Body of pancreas (tissue), 4 donors: ENCODE results near the gene HUS1B. TPM values are rescaled to one million over a fixed set of nuclear protein-coding genes. Genes with fewer than 3 reads are reported as not detected.

Experiments
- ATAC-seq: fragments of 150-250 bp; one replicate; pipeline ENCODE4 v1.9.1; 2016
- DNase-seq, 4 donors: peaks; one replicate each; pipeline ENCODE4 v3.0.0-alpha.2; 2019
- H3K27ac ChIP-seq, 4 donors: fragments of 200-600 bp; sonication (generic); 1 replicate in 3 of 4; 2 replicates in 1 of 4; pipeline versions ENCODE4 v1.5.1 to v1.6.1; 2016 to 2019; ENCODE audit warnings: mild to moderate bottlenecking in 1 of 4, mixed read lengths in 1 of 4, moderate library complexity in 1 of 4
- H3K27me3 ChIP-seq, 2 donors: fragments of 200-600 bp; sonication (generic); one replicate each; pipeline ENCODE4 v1.6.0; 2016; ENCODE audit warnings: mild to moderate bottlenecking in 1 of 2
- H3K36me3 ChIP-seq, 2 donors: fragments of 200-600 bp; sonication (generic); replicated peaks in 1 of 2; 2 replicates each; pipeline ENCODE4 v1.5.1; 2016; ENCODE audit warnings: low read depth in 2 of 2; ENCODE audit not compliant: insufficient read depth in 1 of 2
- H3K4me1 ChIP-seq: fragments of 200-600 bp; sonication (generic); one replicate; pipeline ENCODE4 v1.6.0; 2016
- H3K4me3 ChIP-seq, 2 donors: fragments of 200-600 bp; sonication (generic); 1 replicate in 1 of 2; 2 replicates in 1 of 2; pipeline ENCODE4 v1.5.1; 2016 to 2019
- H3K9me3 ChIP-seq, 3 donors: fragments of 200-600 bp; sonication (generic); 1 replicate in 2 of 3; 2 replicates in 1 of 3; pipeline ENCODE4 v1.5.1; 2016
- CTCF ChIP-seq, 7 experiments: fragments of 450-650 bp in 4 of 7; fragments of 200-600 bp in 3 of 7; sonication (generic) in 3 of 7; IDR thresholded peaks; one replicate each; pipeline ENCODE4 v1.5.1; 2016 to 2019; ENCODE audit warnings: antibody characterized with exemption in 7 of 7
- POLR2A ChIP-seq, 3 donors: fragments of 450-650 bp; IDR thresholded peaks; one replicate each; pipeline ENCODE4 v1.6.1; 2016; ENCODE audit warnings: antibody characterized with exemption in 3 of 3, mild to moderate bottlenecking in 2 of 3
- WGBS, 2 donors: methylation state at CpG; one replicate each; pipeline ENCODE4 v1.1.5; 2017; 5-methylcytosine and 5-hydroxymethylcytosine counted together
- intact Hi-C: fragments of 100-400 bp; cut with DNase I; formaldehyde crosslinking; loops from one replicate; pipeline ENCODE4 v1.15.1; 2023
- total RNA-seq, 2 donors: library from RNA; depleted of rRNA; stranded (reverse); fragments of >200 nt; gene quantifications; one replicate each; pipeline ENCODE4 v1.1.0, GENCODE V29; 2016

HUS1B gene
- total RNA-seq, 2 donors from 2014 or later = 4.4 to 19.1 TPM

GRCh38 chr6:680251-680650, 23.4 kb upstream of the HUS1B start:
- H3K4me1 ChIP-seq = no peaks in the 10 kb centered on the region
- H3K9me3 ChIP-seq = no peaks in the 10 kb centered on the region
- no peak for DNase-seq
- H3K27ac ChIP-seq = no peak overlapping the region
- no peaks in the 10 kb centered on the region for H3K36me3 ChIP-seq
- intact Hi-C loops = no loop called here
- TF ChIP-seq CTCF (IDR thresholded peaks at IDR 0.05) = no peak
- no peak for TF ChIP-seq POLR2A (IDR thresholded peaks at IDR 0.05)
- H3K27me3 ChIP-seq = no peaks in the 10 kb centered on the region
- no peak for ATAC-seq
- 50 to 74% methylated on average over 2 of the region's 2 CpGs for WGBS, 2 donors
- no peak overlapping the region for H3K4me3 ChIP-seq

GRCh38 chr6:679282-679681, 22.4 kb upstream of the HUS1B start:
- TF ChIP-seq POLR2A (IDR thresholded peaks at IDR 0.05) (no peak), CTCF (IDR thresholded peaks at IDR 0.05) (no peak)
- Histone ChIP-seq H3K4me3 (no peak overlapping the region), H3K9me3 (no peaks in the 10 kb centered on the region), H3K4me1 (no peaks in the 10 kb centered on the region), H3K36me3 (no peaks in the 10 kb centered on the region), H3K27me3 (no peaks in the 10 kb centered on the region), H3K27ac (no peak overlapping the region)
- DNase-seq (no peak), ATAC-seq (no peak)
- WGBS, 2 donors = 75 to 88% methylated on average over 9 of the region's 9 CpGs
- intact Hi-C loops = no loop called here

- H3K27me3 ChIP-seq = no peaks in the 10 kb centered on the region
- DNase-seq (no peak), ATAC-seq (no peak)
- no peaks in the 10 kb centered on the region for H3K4me1 ChIP-seq
- H3K9me3 ChIP-seq = no peaks in the 10 kb centered on the region
- WGBS, 2 donors = 52 to 69% methylated on average over 3 of the region's 3 CpGs
- H3K36me3 ChIP-seq = no peaks in the 10 kb centered on the region
- H3K4me3 ChIP-seq = no peak overlapping the region
- intact Hi-C loops = no loop called here
- no peak overlapping the region for H3K27ac ChIP-seq
- no peak for TF ChIP-seq CTCF (IDR thresholded peaks at IDR 0.05)
- no peak for TF ChIP-seq POLR2A (IDR thresholded peaks at IDR 0.05)
Observed at GRCh38 chr6:678520-678919, 21.6 kb upstream of the HUS1B start.

GRCh38 chr6:677919-678318, 21.0 kb upstream of the HUS1B start:
- H3K27ac ChIP-seq = no peak overlapping the region
- no peaks in the 10 kb centered on the region for H3K9me3 ChIP-seq
- ATAC-seq (no peak), DNase-seq (no peak)
- intact Hi-C loops = no loop called here
- WGBS, 2 donors = 92 to 95% methylated on average over 4 of the region's 4 CpGs
- H3K4me3 ChIP-seq = no peak overlapping the region
- no peaks in the 10 kb centered on the region for H3K36me3 ChIP-seq
- no peaks in the 10 kb centered on the region for H3K4me1 ChIP-seq
- no peaks in the 10 kb centered on the region for H3K27me3 ChIP-seq
- TF ChIP-seq POLR2A (IDR thresholded peaks at IDR 0.05) = no peak
- TF ChIP-seq CTCF (IDR thresholded peaks at IDR 0.05) = no peak

- ATAC-seq (no peak), DNase-seq (no peak)
- Histone ChIP-seq H3K4me1 (no peaks in the 10 kb centered on the region), H3K27me3 (no peaks in the 10 kb centered on the region), H3K27ac (no peak overlapping the region), H3K36me3 (no peaks in the 10 kb centered on the region), H3K9me3 (no peaks in the 10 kb centered on the region), H3K4me3 (no peak overlapping the region)
- intact Hi-C loops = no loop called here
- 89 to 93% methylated on average over 3 of the region's 3 CpGs for WGBS, 2 donors
- no peak for TF ChIP-seq CTCF (IDR thresholded peaks at IDR 0.05)
- TF ChIP-seq POLR2A (IDR thresholded peaks at IDR 0.05) = no peak
Observed at GRCh38 chr6:674956-675355, 18.1 kb upstream of the HUS1B start.
